HG03575 (cell line): ENCODE data around the gene TMEM190.
"Not testable (repeated sequence)": the region's sequence is repeated elsewhere in the genome, so short reads cannot be mapped to it uniquely, and the experiment has no call there.

Experiments
- ATAC-seq: cut with Tn5 transposase; IDR thresholded peaks from one replicate; pipeline ENCODE4 v1.9.1; 2021; ENCODE audit not compliant: unreplicated experiment, insufficient number of reproducible peaks, low FRiP score; ENCODE audit errors: extremely low read depth

Gene TMEM190

GRCh38 chr19:55406826-55407549 lies 30.4 kb downstream of the TMEM190 start:
- ATAC-seq = no peak

- not testable (repeated sequence) for ATAC-seq
Measured at GRCh38 chr19:55407550-55407799, 30.8 kb downstream of the TMEM190 start, which contains the start of gene UBE2S. Gene UBE2S (minus strand): TSS chr19:55407788. CDS start chr19:55407589, 199 bp downstream.

DNA sequence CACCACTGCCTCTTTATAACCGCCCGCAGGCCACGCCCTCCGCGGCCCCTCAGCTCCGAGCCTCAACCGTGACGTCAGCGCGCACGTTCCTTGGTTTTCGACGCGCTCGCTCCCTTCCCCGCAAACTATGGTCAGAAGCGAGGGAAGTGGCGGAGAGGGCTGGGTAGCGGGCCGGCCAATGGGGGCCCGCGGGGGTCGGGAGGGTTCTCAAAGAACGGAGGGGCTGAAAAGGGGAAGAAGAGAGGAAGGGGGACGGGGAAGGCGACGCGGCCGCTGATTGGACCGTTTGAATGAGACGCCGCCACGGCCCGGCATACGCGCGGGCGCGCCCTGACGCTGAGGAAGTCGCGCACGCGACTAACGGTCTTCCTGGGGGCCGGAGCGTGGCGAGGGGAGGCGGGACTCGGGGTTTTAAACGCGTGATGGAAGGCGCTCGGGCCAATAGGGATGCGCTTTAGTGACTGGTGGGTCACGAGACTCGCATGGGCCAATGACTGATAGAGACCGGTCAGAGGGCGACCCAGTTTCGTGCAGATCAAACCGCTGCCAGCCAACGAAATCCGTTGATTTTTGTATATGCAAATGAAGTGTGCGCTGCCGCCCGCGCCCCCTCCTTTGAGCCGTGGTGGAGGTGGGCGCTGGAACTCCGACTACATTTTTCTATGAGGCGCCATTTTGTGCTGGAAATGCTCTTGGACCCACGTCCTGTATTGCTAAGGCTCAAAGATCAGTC lies 31.3 kb downstream of the TMEM190 start:
- peak; percentile 42 for ATAC-seq

- ATAC-seq = no peak
Measured at GRCh38 chr19:55408533-55408872, 31.9 kb downstream of the TMEM190 start.

DNA sequence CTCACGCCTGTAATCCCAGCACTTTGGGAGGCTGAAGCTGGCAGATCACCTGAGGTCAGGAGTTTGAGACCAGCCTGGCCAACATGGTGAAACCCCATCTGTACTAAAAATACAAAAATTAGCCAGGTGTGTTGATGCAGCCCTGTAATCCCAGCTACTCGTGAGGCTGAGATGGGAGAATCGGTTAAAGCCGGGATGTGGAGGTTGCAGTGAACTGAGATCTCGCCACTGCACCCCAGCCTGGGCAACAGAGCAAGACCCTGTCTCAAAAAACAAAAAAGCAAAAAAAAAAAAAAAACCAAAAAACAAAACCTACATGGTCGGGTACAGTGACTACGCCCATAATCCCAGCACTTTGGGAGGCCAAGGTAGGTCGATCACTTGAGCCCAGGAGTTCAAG lies 32.6 kb downstream of the TMEM190 start:
- ATAC-seq = not testable (repeated sequence)

DNA sequence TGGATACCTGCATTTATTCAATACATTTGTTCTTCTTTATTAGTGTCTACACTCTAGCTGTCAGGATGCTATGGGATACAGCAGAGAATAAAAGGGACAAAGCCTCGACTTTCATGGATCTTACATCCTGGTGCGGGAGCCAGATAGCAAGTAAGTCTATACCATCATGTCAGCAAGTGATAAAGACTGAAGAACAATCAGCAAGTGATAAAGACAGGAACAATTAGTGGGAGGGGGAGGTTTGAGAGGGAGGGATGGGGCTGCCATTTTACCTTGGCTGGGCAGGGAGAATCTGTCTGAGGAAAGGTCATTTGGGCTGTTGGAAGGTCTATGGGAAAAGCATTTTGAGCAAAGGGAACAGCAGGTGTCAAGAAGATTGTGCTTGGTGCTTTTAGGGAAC lies 33.5 kb downstream of the TMEM190 start:
- ATAC-seq = no peak

- ATAC-seq = no peak
Measured at GRCh38 chr19:55418185-55418584, 41.6 kb downstream of the TMEM190 start.

- no peak for ATAC-seq
Measured at GRCh38 chr19:55419103-55419502, 42.5 kb downstream of the TMEM190 start.

- ATAC-seq = no peak
Measured at GRCh38 chr19:55419624-55420236, 43.1 kb downstream of the TMEM190 start.

DNA sequence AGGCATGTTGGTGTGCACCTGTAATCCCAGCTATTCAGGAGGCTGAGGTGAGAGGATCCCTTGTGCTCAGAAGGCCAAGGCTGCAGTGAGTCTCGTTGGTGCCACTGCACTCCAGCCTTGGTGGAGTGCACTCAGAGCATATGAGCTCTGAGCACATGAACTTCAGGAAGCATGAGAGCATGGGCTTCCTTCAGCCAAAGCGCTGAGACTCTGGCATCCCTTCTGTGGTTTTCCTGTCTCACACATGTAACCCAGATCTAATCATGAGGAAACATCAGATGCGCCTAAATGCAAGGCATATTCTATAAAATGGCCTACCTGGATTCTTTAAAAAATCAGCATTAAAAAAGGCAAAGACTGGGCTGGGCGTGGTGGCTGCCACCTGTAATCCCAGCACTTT lies 44.7 kb downstream of the TMEM190 start:
- not testable (repeated sequence) for ATAC-seq

GRCh38 chr19:55423225-55424005 lies 46.8 kb downstream of the TMEM190 start:
- no peak for ATAC-seq

DNA sequence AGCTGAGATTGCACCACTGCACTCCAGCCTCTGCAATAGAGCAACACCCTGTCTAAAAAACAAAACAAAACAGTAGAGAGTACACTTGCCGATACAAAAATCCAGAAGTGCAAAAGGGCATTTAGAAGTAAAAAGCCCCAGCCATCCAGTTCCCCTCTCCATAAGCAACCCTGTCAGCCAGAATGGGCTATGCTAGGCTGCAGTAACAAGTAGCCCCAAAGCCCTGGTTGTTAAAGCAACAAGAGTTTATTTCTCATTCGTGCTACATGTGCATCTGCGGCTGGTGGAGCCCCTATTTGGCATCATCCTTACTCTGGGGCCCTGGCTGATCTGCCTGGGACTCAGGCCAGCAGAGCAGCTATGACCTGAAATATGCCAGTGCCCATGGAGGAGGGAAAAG lies 47.9 kb downstream of the TMEM190 start:
- no peak for ATAC-seq

DNA sequence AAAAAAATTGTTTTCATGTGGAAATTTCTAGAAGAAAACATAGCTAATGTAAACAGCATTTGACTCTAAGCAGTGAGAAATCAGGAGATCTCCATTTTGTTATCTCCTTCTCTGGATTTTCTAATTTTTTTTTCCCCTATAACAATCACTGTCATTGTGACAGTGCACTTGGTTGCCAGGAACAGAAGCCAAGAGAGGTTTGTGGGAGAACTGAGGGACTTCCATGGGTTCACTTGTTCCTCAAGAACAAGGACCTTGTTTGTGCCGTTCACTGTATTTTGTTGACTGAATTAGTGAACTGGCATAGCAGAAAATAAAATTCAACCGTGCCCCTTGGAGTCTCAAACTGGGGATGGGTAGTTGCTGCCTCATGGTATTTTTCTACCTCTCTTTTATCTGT lies 49.4 kb downstream of the TMEM190 start:
- ATAC-seq = no peak
